GM19452 (cell line): ENCODE data around the gene B3GALT5.

Experiments
- ATAC-seq: cut with Tn5 transposase; IDR thresholded peaks from one replicate; pipeline ENCODE4 v1.9.1; 2021; ENCODE audit not compliant: unreplicated experiment

Gene B3GALT5

GRCh38 chr21:39690454-39690853 lies 77.7 kb downstream of the B3GALT5 start:
- no peak for ATAC-seq

GRCh38 chr21:39694750-39695149 lies 82.0 kb downstream of the B3GALT5 start:
- ATAC-seq: no peak

- ATAC-seq: no peak
These were observed 83.5 kb downstream of the B3GALT5 start for GRCh38 chr21:39696196-39696595.

GRCh38 chr21:39696618-39697017 lies 83.9 kb downstream of the B3GALT5 start:
- no peak for ATAC-seq

GRCh38 chr21:39700318-39700717 lies 87.6 kb downstream of the B3GALT5 start:
- no peak for ATAC-seq

GRCh38 chr21:39703578-39703977 lies 90.8 kb downstream of the B3GALT5 start:
- no peak for ATAC-seq

- no peak for ATAC-seq
These were observed 93.1 kb downstream of the B3GALT5 start for GRCh38 chr21:39705849-39706248.

- no peak for ATAC-seq
These were observed 94.6 kb downstream of the B3GALT5 start for GRCh38 chr21:39707316-39707715.

- no peak for ATAC-seq
These were observed 98.1 kb downstream of the B3GALT5 start for GRCh38 chr21:39710866-39711265.

- ATAC-seq: no peak
These were observed 99.5 kb downstream of the B3GALT5 start for GRCh38 chr21:39712273-39712672.

GRCh38 chr21:39712976-39713375 lies 100.2 kb downstream of the B3GALT5 start:
- ATAC-seq: no peak

GRCh38 chr21:39713905-39714304 lies 101.2 kb downstream of the B3GALT5 start:
- ATAC-seq: no peak

GRCh38 chr21:39714331-39714730 lies 101.6 kb downstream of the B3GALT5 start:
- ATAC-seq: no peak

- no peak for ATAC-seq
These were observed 103.2 kb downstream of the B3GALT5 start for GRCh38 chr21:39715804-39716397.

GRCh38 chr21:39720126-39720778 lies 107.5 kb downstream of the B3GALT5 start:
- no peak for ATAC-seq

- ATAC-seq: no peak
These were observed 109.1 kb downstream of the B3GALT5 start for GRCh38 chr21:39721885-39722284.
